Measurements from ENCODE around the gene TAS1R2.

Gene TAS1R2

DNA sequence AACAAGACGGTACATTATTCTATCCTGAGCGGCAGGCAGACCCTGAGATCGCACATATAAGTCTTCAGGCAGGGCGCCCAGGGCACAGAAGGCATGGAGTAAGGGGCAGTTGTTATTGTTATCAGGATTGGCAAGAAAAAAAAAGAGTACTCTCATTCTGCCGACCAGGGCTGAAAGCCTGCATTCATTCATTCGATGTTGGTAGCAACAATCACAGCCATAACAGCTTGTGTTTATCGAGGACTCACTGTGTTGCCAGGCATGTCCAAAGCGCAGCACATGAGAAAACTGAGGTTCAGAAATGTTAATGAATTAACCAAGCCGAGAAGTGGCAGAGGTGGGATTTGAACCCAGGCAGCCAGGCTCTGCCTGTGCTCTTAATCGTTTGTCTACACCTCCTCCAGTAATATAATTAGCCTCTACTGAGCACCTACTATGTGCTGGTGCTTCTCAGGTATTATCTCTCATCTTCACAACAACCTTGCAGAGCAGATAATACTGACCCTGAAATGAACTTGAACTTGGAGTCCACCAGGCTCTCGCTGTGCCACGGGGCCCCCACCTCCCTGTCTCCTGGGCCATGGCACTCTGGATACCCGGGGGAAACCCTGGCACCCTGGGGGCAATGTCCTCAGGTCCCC, 56.2 kb downstream of the TAS1R2 start:
- no peak for DNase-seq

DNA sequence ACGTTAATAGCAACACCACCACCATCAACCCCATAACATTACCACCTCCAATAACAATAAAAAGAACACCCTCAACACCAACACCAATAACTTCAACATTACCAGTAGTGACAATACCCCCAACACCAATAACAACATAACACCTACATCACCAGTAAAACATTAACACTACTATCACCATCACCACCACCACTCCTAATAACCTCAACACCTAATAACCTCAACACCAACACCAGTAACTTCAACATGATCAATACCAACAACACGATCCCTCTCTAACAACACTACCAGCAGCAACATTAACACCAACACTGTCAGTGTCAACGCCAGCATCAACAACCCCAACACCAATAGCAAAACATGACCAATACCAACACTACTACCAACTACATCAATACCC, 57.2 kb downstream of the TAS1R2 start:
- no peak for DNase-seq

DNA sequence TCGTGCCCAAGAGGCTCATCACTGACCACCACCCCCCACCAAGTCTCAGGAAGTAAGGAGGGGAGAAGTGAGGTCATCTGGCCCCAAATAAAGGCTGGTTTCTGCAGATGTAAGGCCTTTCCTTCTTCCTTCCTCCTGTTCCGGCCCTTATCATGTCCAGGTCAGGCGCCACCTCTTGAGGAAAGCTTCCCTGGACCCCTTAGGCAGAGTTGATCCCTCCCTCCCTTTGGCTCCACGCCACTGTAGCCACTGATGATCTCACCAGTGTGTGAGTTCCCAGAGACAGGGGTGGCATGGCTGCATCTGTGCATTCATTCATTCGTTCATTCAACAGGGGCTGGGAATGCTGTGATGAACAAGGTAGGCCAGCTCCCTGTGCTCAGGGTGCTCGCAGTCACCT, 59.2 kb downstream of the TAS1R2 start:
- DNase-seq: no peak

DNA sequence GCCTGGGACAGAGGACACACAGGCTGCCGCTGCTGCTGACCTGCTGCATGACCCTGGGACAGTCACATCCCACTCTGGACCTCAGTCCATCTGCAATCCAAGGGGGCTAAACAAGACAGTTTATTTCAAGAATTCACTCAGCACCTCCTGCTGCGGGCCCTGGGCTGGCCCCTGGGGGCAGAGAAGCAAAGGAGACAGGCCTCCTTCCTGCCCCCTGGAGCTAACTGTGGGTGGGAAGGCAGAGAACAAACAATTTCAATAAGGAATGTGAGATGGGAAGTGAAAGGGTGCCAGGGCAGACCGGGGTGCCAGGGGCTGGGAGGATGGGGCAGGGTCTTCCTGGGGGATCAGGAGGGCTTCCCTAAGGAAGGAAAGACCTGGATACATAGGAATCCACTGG, 60.0 kb downstream of the TAS1R2 start:
- no peak for DNase-seq

DNA sequence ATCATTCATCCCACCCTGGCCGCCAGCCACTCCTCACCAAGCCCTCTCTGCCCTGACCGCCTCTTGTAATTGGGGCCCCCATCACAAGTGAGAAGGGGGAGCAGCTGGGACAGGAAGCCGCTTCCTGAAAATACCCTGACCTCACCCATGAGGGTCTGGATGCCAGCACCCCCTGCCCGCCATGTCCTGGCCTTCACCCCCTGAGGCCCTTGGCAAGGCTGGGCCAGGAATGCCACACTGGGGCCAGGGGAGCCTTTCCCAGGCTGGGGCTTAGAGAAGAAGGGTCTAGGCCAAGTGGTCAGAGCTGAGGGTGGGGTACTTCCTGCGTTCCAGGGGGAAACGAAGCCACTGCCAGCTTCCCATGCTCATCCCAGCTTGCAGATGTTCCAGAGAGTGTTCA, 60.5 kb downstream of the TAS1R2 start:
- DNase-seq: no peak

DNA sequence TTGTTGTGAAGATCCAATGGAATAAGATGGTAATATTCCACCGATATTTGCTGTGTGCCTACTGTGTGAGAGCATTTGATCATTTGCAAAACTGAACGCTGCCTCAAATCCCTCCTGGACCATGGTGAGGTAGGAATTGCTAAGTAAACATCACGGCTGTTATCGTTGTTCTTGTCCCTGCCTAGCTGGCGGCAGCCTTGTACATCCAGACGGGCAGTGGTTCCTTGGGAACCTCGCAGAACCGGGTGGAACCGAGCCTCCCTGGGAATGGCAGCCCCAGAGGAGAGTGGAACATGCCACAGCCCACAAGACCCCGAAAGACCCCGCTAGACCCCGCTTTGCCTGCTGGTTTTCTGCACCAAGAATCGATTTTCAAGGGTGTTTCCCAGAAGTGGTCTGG, 60.9 kb downstream of the TAS1R2 start:
- no peak for DNase-seq

DNA sequence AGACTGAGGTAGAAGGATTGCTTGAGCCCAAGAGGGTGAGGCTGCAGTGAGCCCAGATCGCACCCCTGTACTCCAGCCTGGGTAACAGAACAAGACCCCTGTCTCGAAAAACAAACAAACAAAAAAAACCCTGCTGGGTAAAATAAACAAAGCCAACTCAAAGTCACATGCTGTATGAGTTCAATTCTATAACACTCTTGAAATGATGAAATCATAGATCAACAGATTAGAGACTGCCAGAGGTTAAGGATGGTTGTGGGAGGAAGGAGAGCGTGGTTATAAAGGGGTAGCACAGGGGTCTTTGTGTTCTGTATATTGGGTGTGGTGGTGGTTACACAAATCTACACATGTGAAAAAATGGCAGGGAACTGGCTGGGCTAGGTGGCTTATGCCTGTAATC, 62.5 kb downstream of the TAS1R2 start:
- DNase-seq: no peak

DNA sequence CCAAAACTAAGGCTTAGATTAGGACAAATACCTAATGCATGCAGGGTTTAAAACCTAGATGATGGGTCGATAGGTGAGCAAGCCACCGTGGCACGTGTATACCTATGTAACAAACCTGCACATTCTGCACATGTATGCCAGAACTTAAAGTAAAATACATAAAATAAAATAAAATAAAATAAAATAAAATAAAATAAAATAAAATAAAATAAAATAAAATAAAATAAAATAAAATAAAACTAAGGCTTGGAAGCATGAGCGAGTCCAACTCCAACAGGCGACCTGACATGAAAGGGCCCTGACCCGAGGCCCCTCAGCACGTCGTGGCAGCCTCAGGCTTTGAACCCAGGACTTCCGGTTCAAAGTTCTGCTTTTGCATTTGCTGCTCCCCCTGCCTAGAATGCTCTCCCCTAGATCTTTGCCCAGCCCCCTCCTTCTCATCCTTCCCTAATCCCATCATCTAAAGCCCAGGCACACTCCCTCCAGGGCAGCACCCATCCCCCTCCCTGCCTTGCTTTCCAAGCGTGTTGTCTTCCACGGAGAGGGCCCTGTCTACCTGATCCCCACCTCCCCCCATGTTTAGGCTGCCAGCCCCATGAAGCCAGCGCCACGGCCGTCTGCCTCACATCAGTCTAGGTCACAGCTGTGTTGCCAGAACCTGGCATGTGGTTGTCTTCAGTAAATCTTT, 64.3 kb downstream of the TAS1R2 start:
- DNase-seq: no peak

DNA sequence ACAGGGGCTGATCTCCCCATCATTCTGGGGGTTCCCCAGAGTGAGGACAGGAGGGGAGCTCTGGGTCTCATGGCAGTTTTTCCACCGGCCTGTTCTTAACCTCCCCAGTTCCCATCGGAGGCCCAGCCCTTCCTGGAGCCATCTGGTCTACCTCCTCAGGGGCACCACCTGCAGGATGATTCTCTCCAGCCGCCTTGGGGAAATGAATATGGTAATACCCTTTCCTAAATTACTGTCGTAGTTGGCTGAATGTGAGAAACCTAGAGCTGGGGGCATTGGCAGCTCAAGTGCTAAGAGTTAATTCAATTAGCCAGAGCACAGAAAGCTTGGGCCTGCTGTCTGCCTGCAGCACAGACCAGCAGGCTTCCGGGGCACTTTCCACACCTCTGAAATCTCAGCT, 64.9 kb downstream of the TAS1R2 start:
- DNase-seq: no peak

DNA sequence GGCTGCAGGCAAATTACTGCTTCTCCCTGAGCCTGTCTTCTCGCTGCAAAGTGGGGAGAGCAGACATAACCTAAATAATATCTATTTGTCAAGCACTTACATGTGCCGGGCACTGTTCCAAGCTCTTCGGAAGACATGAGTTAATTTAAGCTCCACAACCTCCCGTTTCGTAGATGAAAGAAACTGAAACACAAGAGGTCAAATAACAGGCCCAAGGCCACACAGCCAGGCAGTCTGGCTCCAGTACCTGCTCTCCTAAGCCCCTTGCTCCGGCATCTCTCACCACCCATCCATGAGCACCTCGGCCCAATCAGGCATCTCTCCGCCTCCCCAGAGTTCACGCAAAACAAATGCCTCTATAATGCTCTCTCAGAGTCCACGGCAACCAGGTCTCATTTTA, 65.4 kb downstream of the TAS1R2 start:
- no peak for DNase-seq

DNA sequence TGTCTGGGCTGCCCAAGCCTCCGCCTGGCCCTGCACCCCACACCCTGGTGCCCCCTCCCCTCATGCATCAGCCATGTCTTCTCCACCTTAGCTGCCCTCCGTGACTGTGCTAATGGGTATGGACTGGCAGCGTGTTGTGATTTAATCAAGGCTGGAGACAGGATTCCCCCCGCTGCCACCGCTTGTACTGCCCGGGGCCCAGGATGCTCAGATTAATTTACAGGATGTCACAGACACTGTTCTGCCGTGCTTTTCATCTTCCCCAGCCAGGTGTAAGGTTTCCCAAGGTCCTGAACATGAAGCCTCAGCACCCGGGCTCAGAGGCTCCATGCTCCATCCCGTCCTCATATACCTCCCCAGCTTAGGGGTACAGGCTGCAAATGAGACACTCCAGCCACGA, 66.3 kb downstream of the TAS1R2 start:
- DNase-seq: no peak

DNA sequence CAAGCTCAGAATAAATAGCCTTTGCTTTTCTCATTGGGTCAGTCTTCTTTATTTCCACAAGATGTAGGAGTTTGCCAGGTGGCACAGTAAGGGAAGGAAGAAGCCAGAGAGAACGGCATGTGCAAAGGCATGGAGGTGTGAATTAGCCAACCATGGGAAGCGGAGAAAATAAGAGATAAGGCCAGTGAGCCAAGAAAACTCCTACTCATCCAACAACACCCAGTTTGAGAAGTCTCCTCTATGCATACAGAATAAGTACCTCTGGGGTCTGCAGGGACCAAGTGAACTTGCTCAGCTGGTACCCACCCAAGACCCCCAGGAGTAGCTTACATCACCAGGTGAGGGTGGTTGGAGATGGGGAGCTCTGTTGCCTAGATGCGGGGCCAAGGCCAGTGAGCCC, 66.7 kb downstream of the TAS1R2 start:
- no peak for DNase-seq

All from nucleus accumbens (tissue), 56 donors.